RWPE1 (cell line): ENCODE data around the gene CDO1.
"Not testable (repeated sequence)": the region's sequence is repeated elsewhere in the genome, so short reads cannot be mapped to it uniquely, and the experiment has no call there.

Experiments used
- CTCF ChIA-PET: fragments of 350-600 bp; sonication (Branson Sonifier 250); formaldehyde crosslinking; extraction: SDS; loops from one replicate; lab custom pipeline; 2021; lab: Yijun Ruan, JAX
- POLR2A ChIA-PET: fragments of 400-600 bp; formaldehyde crosslinking; extraction: SDS; loops from one replicate; lab custom pipeline; 2020; ENCODE audit warnings: antibody characterized with exemption; ENCODE audit not compliant: low non-redundant PET; lab: Yijun Ruan, JAX
- DNase-seq: peaks from one replicate; pipeline ENCODE4 v3.0.0; 2012; ENCODE audit warnings: low spot score
- H3K27ac ChIP-seq: fragments of 450-650 bp; 2 replicates; pipeline ENCODE4 v1.5.1; 2017
- TF ChIP-seq, protein P1 (sequence below): fragments of 450-650 bp; conservative IDR thresholded peaks from 2 replicates; pipeline ENCODE4 v1.5.1; 2017; ENCODE audit warnings: low read depth, mild to moderate bottlenecking

CDO1 gene

DNA sequence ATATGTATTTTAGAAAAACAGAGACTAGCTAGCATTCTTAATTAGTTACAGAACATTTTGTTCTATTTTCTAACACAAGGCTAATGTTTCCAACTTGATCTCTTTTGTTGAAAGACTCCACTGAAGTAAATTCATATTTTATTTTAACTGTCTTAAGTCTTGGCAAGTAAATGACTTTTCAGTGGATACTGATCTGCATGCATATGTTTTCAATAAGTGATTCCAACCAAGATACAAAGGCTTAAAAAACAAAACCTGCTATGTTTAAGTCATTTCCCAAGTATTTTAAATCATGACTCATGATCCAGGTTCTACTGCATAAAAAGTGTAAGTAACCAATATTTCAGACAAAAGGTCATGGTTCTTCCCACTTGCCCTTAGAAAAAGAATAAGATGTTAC is 5.7 kb downstream of the CDO1 start:
- no peak overlapping the region for H3K27ac ChIP-seq
- TF ChIP-seq, protein P1, sequence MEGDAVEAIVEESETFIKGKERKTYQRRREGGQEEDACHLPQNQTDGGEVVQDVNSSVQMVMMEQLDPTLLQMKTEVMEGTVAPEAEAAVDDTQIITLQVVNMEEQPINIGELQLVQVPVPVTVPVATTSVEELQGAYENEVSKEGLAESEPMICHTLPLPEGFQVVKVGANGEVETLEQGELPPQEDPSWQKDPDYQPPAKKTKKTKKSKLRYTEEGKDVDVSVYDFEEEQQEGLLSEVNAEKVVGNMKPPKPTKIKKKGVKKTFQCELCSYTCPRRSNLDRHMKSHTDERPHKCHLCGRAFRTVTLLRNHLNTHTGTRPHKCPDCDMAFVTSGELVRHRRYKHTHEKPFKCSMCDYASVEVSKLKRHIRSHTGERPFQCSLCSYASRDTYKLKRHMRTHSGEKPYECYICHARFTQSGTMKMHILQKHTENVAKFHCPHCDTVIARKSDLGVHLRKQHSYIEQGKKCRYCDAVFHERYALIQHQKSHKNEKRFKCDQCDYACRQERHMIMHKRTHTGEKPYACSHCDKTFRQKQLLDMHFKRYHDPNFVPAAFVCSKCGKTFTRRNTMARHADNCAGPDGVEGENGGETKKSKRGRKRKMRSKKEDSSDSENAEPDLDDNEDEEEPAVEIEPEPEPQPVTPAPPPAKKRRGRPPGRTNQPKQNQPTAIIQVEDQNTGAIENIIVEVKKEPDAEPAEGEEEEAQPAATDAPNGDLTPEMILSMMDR = no peak
- ChIA-PET CTCF (interaction anchor here (0.7 kb wide), 1 partner anchor 540 kb away, joined by 3 read pairs; no protein-coding TSS in a partner anchor), POLR2A (no interaction called here)
- DNase-seq = no peak

DNA sequence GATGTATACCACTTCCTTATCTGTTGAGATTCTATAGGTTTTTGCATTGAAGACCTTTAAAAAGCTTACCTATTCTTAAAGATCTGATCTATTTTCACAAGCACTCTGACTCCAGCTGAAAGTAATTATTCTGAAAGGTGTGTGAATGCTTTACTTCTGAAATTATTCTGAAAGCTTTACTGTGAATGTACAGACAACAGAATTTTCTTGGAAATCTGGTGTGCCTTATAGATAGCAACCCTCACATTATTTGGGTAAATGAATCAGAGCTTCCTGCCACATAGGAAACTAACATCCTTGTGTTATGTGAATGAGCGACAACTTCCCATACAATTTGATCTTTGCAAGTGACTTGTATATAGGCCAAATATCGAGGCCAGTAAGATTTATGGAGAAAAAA is 6.5 kb downstream of the CDO1 start:
- CTCF ChIA-PET = interaction anchor here (0.5 to 0.7 kb wide), 2 partner anchors 172 to 539 kb away, joined by 3 read pairs; no protein-coding TSS in a partner anchor
- DNase-seq = no peak
- TF ChIP-seq, protein P1 = no peak
- H3K27ac ChIP-seq = no peak overlapping the region
- POLR2A ChIA-PET = no interaction called here

DNA sequence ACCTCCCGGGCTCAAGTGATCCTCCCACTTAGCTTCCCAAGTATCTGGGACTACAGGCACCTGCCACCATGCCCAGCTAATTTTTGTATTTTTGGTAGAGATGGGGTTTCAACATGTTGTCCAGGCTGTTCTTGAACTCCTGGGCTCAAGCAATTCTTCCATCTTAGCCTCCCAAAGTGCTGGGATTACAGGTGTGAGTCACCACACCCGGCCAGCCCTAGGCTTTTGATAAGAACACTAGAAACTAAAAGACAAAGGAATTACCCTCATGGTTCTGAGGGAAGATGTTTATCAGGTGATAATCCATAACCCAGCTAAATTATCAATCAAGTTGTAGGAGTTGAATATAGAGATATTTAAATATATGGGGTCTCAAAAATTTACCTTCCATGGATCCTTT is 8.4 kb downstream of the CDO1 start:
- DNase-seq, H3K27ac ChIP-seq, POLR2A ChIA-PET: not testable (repeated sequence)
- CTCF ChIA-PET = interaction anchor here (0.5 to 0.7 kb wide), 2 partner anchors 17 to 1692 kb away, joined by 3 to 4 read pairs; no protein-coding TSS in a partner anchor

DNA sequence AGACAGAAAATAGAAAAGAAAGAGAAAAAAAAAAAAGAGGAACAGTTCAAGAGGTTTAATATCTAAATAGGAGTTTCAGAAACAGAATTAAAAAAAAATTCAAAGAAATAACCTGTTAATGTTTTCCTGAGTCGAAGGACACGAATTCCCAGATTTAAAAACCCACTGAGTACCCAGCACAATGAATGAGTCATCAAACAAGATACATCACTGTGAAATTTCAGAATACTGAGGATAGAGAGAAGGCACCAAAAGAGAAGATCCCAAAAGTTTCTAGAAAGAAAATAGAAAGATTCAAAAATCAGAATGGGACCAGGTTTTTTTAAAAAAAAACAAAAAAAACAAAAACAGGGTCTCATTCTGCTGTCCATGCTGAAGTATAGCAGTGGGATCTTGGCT is 8.8 kb downstream of the CDO1 start:
- ChIA-PET POLR2A (no interaction called here), CTCF (no interaction called here)
- TF ChIP-seq, protein P1 = no peak
- no peak for DNase-seq
- H3K27ac ChIP-seq = no peak overlapping the region

DNA sequence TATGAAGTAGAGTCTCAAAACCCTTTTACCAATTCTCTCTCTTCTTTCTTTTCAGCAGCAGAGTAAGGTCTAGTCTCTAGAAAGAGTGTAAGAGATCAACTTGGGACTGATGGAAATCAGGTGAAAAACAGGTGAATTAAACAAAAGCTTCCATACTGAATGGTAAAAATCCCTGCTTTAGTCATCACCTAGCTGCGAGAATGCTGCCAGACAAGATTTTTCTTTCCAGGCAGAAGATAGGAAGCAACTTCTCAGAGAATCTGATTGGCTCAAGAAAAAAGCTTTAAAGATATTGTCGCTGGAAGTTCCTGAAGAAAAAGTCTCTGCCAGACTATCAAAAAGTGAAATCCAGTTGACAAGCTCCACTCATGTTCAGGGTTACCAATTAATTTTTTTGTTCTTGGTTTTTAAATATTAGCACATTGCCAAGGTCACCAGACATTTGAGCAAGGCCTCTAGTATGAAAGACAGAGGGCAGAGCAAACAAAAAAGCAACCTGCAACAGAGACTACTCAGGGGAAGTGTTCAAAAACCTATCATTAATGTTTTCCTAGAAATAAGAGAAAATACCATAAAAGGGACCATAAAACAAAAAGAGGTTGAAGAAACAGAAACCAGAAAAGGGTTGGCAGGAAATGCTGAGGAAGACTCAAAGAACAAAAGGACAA is 9.3 kb downstream of the CDO1 start:
- no peak overlapping the region for H3K27ac ChIP-seq
- TF ChIP-seq, protein P1 = no peak
- ChIA-PET POLR2A (no interaction called here), CTCF (interaction anchor here (0.6 to 0.7 kb wide), 2 partner anchors 11 to 613 kb away, joined by 3 read pairs; no protein-coding TSS in a partner anchor)
- DNase-seq = no peak

DNA sequence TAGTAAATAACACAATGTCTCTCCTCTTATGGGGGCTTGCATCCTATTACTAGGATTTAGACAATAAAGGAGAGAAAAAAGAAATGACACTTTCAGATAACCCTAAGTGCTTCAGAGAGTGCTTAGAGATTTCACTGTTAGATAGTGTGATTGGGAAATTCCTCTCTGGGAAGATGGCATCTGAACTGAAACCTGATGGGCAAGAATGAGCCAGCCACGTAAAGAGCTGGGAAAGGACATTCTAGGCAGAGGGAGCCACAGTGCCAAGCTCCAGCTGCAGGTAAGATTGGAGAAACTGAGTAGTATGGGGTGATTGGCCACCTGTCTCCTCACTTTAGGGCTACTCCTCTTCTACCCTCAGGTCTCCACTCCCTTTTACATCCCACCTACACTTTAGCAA is 14.5 kb downstream of the CDO1 start:
- H3K27ac ChIP-seq = no peak overlapping the region
- POLR2A ChIA-PET = no interaction called here
- CTCF ChIA-PET = no interaction called here
- TF ChIP-seq, protein P1 = no peak
- DNase-seq = no peak

DNA sequence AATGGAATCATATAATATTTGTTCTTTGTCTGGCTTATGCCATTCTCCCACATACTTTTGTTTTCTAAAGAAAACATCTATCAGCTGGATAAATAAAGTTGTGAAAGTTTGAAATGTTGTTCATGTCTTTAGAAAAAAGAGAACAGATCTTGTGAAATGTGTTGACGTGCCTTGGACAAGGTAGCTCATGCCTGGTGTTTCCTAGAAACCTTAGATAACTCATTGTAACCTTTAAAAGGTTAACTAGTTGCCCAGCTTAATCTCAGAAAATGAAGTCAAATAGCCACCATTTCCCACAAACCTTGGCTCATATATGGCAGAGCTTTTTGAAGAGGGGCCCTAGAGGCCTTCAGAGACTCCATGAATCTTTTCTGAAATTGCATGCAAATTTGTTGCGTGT is 15.3 kb downstream of the CDO1 start:
- CTCF ChIA-PET = interaction anchor here (0.6 kb wide), 1 partner anchor 875 kb away, joined by 4 read pairs; no protein-coding TSS in a partner anchor
- DNase-seq = no peak
- POLR2A ChIA-PET = no interaction called here
- TF ChIP-seq, protein P1 = no peak
- H3K27ac ChIP-seq = no peak overlapping the region
